H54 (cell line): ENCODE data around the gene RAB5A.
"Not testable (repeated sequence)": the region's sequence is repeated elsewhere in the genome, so short reads cannot be mapped to it uniquely, and the experiment has no call there.

Source experiments
- DNase-seq: peaks from one replicate; pipeline ENCODE4 v3.0.0; 2011; ENCODE audit warnings: low spot score, mixed read lengths; ENCODE audit not compliant: insufficient read length
- FAIRE-seq: peaks from 3 replicates; lab custom pipeline; 2011; peaks lifted over from hg19 to GRCh38; lab: Jason Lieb, UNC
- POLR2A ChIP-seq: IDR thresholded peaks from 2 replicates; pipeline ENCODE4 v1.6.1; 2011; ENCODE audit warnings: low read depth, mild to moderate bottlenecking, low read length

The RAB5A gene

GRCh38 chr3:19967812-19968211 is 20.9 kb downstream of the RAB5A start:
- no peak for FAIRE-seq
- no peak for TF ChIP-seq POLR2A
- DNase-seq: no peak

GRCh38 chr3:19970327-19970726 is 23.4 kb downstream of the RAB5A start:
- no peak for TF ChIP-seq POLR2A
- DNase-seq (no peak), FAIRE-seq (no peak)

- FAIRE-seq: peak; percentile 27
- no peak for DNase-seq
Observed at GRCh38 chr3:19972054-19972453, 25.2 kb downstream of the RAB5A start.

GRCh38 chr3:19988904-19989303 is 42.0 kb downstream of the RAB5A start:
- DNase-seq: not testable (repeated sequence)

More at GRCh38 chr3:19972054-19972453, 25.2 kb downstream of the RAB5A start:
- TF ChIP-seq POLR2A: no peak

GRCh38 chr3:19994796-19995195 is 47.9 kb downstream of the RAB5A start:
- no peak for FAIRE-seq
- no peak for TF ChIP-seq POLR2A
- DNase-seq: no peak

More at GRCh38 chr3:19988904-19989303, 42.0 kb downstream of the RAB5A start:
- FAIRE-seq: not testable (repeated sequence)

GRCh38 chr3:19997502-19997901 is 50.6 kb downstream of the RAB5A start:
- TF ChIP-seq POLR2A: no peak
- DNase-seq (no peak), FAIRE-seq (no peak)

GRCh38 chr3:20001932-20002331 is 55.0 kb downstream of the RAB5A start:
- no peak for DNase-seq
- no peak for FAIRE-seq
- no peak for TF ChIP-seq POLR2A

GRCh38 chr3:20007960-20008359 is 61.1 kb downstream of the RAB5A start:
- DNase-seq: no peak
- FAIRE-seq: no peak
- no peak for TF ChIP-seq POLR2A

- DNase-seq: no peak
- FAIRE-seq: no peak
- no peak for TF ChIP-seq POLR2A
Observed at GRCh38 chr3:20008646-20009045, 61.7 kb downstream of the RAB5A start.

- FAIRE-seq: no peak
- DNase-seq: no peak
- no peak for TF ChIP-seq POLR2A
Observed at GRCh38 chr3:20012164-20012563, 65.3 kb downstream of the RAB5A start, which contains the start of gene PP2D1. PP2D1 (minus strand) TSS chr3:20012264; CDS start chr3:20012072, 192 bp downstream.

GRCh38 chr3:20013396-20013795 is 66.5 kb downstream of the RAB5A start:
- no peak for DNase-seq
- no peak for TF ChIP-seq POLR2A
- no peak for FAIRE-seq

- FAIRE-seq: no peak
- DNase-seq: no peak
- TF ChIP-seq POLR2A: no peak
Observed at GRCh38 chr3:20015525-20015924, 68.6 kb downstream of the RAB5A start.

GRCh38 chr3:20016076-20016475 is 69.2 kb downstream of the RAB5A start:
- not testable (repeated sequence) for FAIRE-seq, DNase-seq

- no peak for DNase-seq
- FAIRE-seq: no peak
- TF ChIP-seq POLR2A: no peak
Observed at GRCh38 chr3:20022954-20023622, 76.2 kb downstream of the RAB5A start.

- FAIRE-seq: no peak
- no peak for DNase-seq
- no peak for TF ChIP-seq POLR2A
Observed at GRCh38 chr3:20023623-20024405, 76.9 kb downstream of the RAB5A start.
